ENCODE results near the gene ARHGAP27. TPM values are rescaled to one million over a fixed set of nuclear protein-coding genes. Genes with fewer than 3 reads are reported as not detected.

The ARHGAP27 gene
- total RNA-seq, 4 donors from 2014 or later = 194 to 489 (median 294) TPM

DNA sequence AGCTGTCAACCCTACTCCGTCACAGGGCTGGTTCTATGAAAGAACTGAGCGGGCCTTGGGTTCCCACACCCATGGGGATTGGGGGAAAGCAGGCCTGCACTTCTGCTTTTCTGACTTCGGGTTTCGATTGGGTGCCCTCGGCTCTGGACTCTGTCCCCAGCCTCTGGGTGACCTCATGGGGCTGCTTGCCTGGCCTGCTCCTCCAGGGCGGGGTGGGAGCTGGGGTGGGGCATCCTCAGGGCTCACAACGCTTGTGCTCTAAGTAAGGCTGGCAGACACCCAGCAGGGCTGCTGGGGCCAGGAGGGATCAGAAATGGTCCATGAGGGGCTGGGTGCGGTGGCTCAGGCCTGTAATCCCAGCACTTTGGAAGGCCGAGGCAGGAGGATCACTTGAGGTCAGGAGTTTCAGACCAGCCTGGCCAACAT is 19.2 kb downstream of the ARHGAP27 start:
- in situ Hi-C loops (cut with MboI; ENCODE audit: low pct_ligation_motif_present in 1 of 4, low pct_unique_long_range_greater_than_20kb in 1 of 4, low sequenced_read_pairs in 3 of 4) = no loop called here
- H3K4me3 ChIP-seq = no peak overlapping the region
- TF ChIP-seq POLR2AphosphoS5 (IDR thresholded peaks at IDR 0.05) (peak; percentile 41 to 74 (median 68)), POLR2A (IDR thresholded peaks at IDR 0.05) (peak; percentile 70)
- TF ChIP-seq, protein P1, sequence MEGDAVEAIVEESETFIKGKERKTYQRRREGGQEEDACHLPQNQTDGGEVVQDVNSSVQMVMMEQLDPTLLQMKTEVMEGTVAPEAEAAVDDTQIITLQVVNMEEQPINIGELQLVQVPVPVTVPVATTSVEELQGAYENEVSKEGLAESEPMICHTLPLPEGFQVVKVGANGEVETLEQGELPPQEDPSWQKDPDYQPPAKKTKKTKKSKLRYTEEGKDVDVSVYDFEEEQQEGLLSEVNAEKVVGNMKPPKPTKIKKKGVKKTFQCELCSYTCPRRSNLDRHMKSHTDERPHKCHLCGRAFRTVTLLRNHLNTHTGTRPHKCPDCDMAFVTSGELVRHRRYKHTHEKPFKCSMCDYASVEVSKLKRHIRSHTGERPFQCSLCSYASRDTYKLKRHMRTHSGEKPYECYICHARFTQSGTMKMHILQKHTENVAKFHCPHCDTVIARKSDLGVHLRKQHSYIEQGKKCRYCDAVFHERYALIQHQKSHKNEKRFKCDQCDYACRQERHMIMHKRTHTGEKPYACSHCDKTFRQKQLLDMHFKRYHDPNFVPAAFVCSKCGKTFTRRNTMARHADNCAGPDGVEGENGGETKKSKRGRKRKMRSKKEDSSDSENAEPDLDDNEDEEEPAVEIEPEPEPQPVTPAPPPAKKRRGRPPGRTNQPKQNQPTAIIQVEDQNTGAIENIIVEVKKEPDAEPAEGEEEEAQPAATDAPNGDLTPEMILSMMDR (IDR thresholded peaks at IDR 0.05) = no peak
- no peaks in the 10 kb centered on the region for H3K36me3 ChIP-seq
- no peaks in the 10 kb centered on the region for H3K27me3 ChIP-seq
- H3K9me3 ChIP-seq = no peaks in the 10 kb centered on the region
- peak overlapping the region; percentile 83 to 89 (median 88) for H3K27ac ChIP-seq
- intact Hi-C loops (cut with DNase I; ENCODE audit: low total_unique reads) = no loop called here
- peak; percentile 92 for DNase-seq
- H3K4me1 ChIP-seq = peaks cover 52 to 92% (median 77%) of the 10 kb centered on the region in 4 donors
- 35 to 60% methylated on average over 1 to 9 of the region's 9 CpGs for WGBS, 2 donors (ENCODE audit: low coverage in 1 of 2)

DNA sequence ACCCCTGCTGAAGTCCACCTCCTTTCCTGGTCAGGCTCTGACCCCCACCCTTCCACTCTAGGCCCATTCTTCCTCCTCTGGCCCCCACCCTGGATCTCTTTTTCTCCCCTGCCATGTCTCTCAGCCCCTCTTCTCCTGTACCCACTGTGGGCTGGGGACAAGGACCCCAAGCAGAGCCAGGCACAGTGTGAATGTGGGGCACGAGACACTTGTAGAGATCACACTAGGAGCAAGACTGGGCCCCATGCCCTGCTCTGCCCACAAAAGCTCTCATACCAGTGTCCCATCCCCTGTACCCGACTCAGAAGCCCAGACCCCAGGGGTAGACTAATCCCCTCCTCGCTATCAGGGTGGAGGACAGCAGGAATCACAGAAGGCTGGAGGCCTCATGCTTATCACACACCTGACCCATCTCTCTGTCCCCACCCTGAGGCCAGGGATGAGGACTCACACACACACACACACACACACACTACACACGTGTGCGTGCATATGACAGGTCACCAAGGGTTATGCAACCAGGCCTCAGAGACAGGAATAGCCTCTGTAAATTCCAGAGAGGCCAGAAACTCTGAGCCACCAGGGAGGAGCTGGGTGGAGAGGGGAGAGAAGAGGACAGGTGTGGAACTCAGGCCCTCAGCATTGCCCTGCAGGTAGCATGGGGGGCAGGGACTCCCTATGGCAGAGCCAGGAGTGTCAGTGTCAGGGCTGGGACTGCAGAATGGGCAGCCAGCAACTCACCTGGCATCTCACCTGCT is 21.1 kb downstream of the ARHGAP27 start:
- in situ Hi-C loops (cut with MboI; ENCODE audit: low pct_ligation_motif_present in 1 of 4, low pct_unique_long_range_greater_than_20kb in 1 of 4, low sequenced_read_pairs in 3 of 4) = no loop called here
- H3K36me3 ChIP-seq = no peaks in the 10 kb centered on the region

DNA sequence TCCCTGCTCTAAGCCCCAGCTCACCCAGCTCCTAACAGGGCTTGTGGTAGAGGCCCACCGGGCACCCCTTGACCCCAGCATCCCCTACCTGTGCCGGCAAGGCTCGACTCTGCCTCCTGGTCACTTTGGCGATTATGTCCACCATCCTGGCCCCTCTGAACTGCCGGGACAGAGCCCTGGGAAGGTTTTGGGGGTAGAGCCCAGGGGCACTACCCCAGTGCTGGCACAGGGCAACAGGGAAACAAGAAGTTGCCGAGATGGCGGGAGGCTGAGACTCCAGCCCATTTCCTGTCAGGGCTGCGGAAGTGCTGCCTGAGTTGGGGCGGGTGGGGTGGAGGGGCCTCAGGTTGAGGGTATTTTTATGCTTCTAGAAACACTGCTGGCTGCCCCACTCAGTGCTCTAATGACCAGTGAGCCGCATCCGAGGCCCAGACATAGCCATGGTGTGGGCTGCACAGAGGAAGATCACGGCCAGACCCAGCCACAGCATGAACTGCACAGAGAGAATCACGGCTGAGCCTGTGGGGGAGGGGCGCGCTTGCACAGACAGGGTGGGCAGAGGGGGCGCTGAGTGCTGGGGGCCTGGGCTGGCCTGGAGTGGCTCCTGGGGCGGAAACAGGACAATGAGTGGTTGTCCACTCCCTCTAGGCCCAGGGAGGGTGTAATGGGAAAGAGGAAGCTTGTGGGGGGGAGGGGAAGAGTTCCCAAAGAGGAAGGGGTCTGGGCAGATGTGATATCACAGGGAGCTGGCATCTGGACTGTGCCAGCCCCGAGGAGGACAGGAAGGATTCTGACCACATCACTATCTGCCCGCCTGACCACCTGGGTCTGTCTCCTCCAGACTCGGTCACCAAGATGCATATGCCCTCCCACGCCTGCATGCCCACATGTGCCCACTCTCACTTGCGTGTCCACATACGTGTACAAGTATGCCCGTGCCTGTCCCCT is 22.3 kb downstream of the ARHGAP27 start:
- H3K9me3 ChIP-seq = no peaks in the 10 kb centered on the region
- no peaks in the 10 kb centered on the region for H3K27me3 ChIP-seq
- peaks cover 65 to 100% (median 91%) of the 10 kb centered on the region in 4 donors for H3K4me1 ChIP-seq
- peak overlapping the region in 3 of 4 donors; percentile 18 to 46 (median 26) for H3K4me3 ChIP-seq
- WGBS, 2 donors (ENCODE audit: low coverage in 1 of 2) = 64% methylated on average over 24 of the region's 24 CpGs; no CpG with 5 or more reads in 1 of the 2 donors
- H3K36me3 ChIP-seq = no peaks in the 10 kb centered on the region
- H3K27ac ChIP-seq = peak overlapping the region; percentile 83 to 89 (median 88)
- in situ Hi-C loops (cut with MboI; ENCODE audit: low pct_ligation_motif_present in 1 of 4, low pct_unique_long_range_greater_than_20kb in 1 of 4, low sequenced_read_pairs in 3 of 4) = no loop called here
- TF ChIP-seq, protein P1 (IDR thresholded peaks at IDR 0.05) = no peak
- intact Hi-C loops (cut with DNase I; ENCODE audit: low total_unique reads) = no loop called here
- DNase-seq = peak; percentile 51

More for the DNA sequence above, 21.1 kb downstream of the ARHGAP27 start:
- peaks cover 55 to 100% (median 88%) of the 10 kb centered on the region in 4 donors for H3K4me1 ChIP-seq
- DNase-seq = peak; percentile 66
- no peaks in the 10 kb centered on the region for H3K27me3 ChIP-seq
- intact Hi-C loops (cut with DNase I; ENCODE audit: low total_unique reads) = no loop called here
- no peaks in the 10 kb centered on the region for H3K9me3 ChIP-seq
- 61% methylated on average over 5 of the region's 5 CpGs; no CpG with 5 or more reads in 1 of the 2 donors for WGBS, 2 donors (ENCODE audit: low coverage in 1 of 2)
- peak overlapping the region; percentile 83 to 89 (median 88) for H3K27ac ChIP-seq
- no peak overlapping the region for H3K4me3 ChIP-seq
- TF ChIP-seq POLR2AphosphoS5 (IDR thresholded peaks at IDR 0.05) (peak in 2 of 3 donors; percentile 64 to 78), POLR2A (IDR thresholded peaks at IDR 0.05) (peak; percentile 54), EP300 (IDR thresholded peaks at IDR 0.05; ENCODE audit: low read depth) (no peak)
- TF ChIP-seq, protein P1 (IDR thresholded peaks at IDR 0.05) = no peak

DNA sequence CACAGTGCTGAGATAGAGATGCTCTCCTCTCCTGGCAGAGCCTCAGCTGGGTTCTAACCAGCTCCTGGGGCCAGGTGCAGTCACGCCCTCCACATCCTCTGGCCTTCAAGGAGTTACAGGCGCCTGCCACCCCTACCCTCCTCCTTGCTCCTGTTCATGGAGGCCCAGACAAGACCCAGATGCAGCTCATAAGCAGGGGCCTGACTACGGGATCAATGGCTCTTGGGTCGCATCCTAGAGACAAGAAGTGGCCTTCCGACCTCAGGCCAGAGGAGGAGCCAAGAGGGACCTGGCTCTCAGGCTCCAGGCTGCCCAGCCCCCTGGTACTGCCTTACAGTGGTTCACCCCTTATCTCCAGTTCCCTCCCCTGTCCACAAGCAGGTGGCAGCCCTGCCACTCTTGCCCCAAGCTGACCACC is 23.0 kb downstream of the ARHGAP27 start:
- intact Hi-C loops (cut with DNase I; ENCODE audit: low total_unique reads) = no loop called here
- no peak for DNase-seq

More for the DNA sequence above, 23.0 kb downstream of the ARHGAP27 start:
- 77% methylated on average over 5 of the region's 5 CpGs; no CpG with 5 or more reads in 1 of the 2 donors for WGBS, 2 donors (ENCODE audit: low coverage in 1 of 2)
- TF ChIP-seq EP300 (IDR thresholded peaks at IDR 0.05; ENCODE audit: low read depth) (no peak), POLR2A (IDR thresholded peaks at IDR 0.05) (no peak), POLR2AphosphoS5 (IDR thresholded peaks at IDR 0.05) (no peak)
- TF ChIP-seq, protein P1 (IDR thresholded peaks at IDR 0.05) = no peak
- in situ Hi-C loops (cut with MboI; ENCODE audit: low pct_ligation_motif_present in 1 of 4, low pct_unique_long_range_greater_than_20kb in 1 of 4, low sequenced_read_pairs in 3 of 4) = no loop called here
- Histone ChIP-seq H3K4me3 (peak overlapping the region in 3 of 4 donors; percentile 18 to 46 (median 26)), H3K4me1 (peaks cover 65 to 100% (median 90%) of the 10 kb centered on the region in 4 donors), H3K9me3 (no peaks in the 10 kb centered on the region), H3K27ac (peak overlapping the region; percentile 83 to 89 (median 88)), H3K27me3 (no peaks in the 10 kb centered on the region), H3K36me3 (peaks cover 0 to under 1% (median 0%) of the 10 kb centered on the region in 4 donors)
